ENCODE results near the gene KLK8.
"Not testable (repeated sequence)": the region's sequence is repeated elsewhere in the genome, so short reads cannot be mapped to it uniquely, and the experiment has no call there.

Gene KLK8

GRCh38 chr19:50981587-50982146, 19.7 kb downstream of the KLK8 start:
- no peak for DNase-seq

- no peak for DNase-seq
Measured at GRCh38 chr19:50980208-50980607, 21.2 kb downstream of the KLK8 start.

GRCh38 chr19:50979758-50980157, 21.6 kb downstream of the KLK8 start:
- DNase-seq, result no peak

GRCh38 chr19:50978772-50979390, 22.5 kb downstream of the KLK8 start:
- DNase-seq, result no peak

GRCh38 chr19:50977626-50978025, 23.8 kb downstream of the KLK8 start:
- DNase-seq, result no peak

- no peak for DNase-seq
Measured at GRCh38 chr19:50975766-50976165, 25.6 kb downstream of the KLK8 start.

GRCh38 chr19:50974702-50975556, 26.5 kb downstream of the KLK8 start:
- no peak for DNase-seq

- no peak for DNase-seq
Measured at GRCh38 chr19:50972795-50973376, 28.5 kb downstream of the KLK8 start.

GRCh38 chr19:50969810-50970209, 31.6 kb downstream of the KLK8 start:
- DNase-seq, result not testable (repeated sequence)

GRCh38 chr19:50969413-50969760, 32.0 kb downstream of the KLK8 start, which contains the start of gene KLK6:
Gene KLK6, minus strand, starts transcription at chr19:50969591. Its CDS starts 1,487 bp downstream, at chr19:50968104.
- DNase-seq, result no peak

- DNase-seq, result no peak
Measured at GRCh38 chr19:50968716-50969412, 32.5 kb downstream of the KLK8 start.

- no peak for DNase-seq
Measured at GRCh38 chr19:50967929-50968715, 33.3 kb downstream of the KLK8 start.

GRCh38 chr19:50964266-50964665, 37.1 kb downstream of the KLK8 start:
- no peak for DNase-seq

- DNase-seq, result no peak
Measured at GRCh38 chr19:50963381-50963780, 38.0 kb downstream of the KLK8 start.

GRCh38 chr19:50962245-50962644, 39.2 kb downstream of the KLK8 start:
- no peak for DNase-seq

GRCh38 chr19:50959731-50960500, 41.5 kb downstream of the KLK8 start:
- no peak for DNase-seq

GRCh38 chr19:50957587-50957986, 43.8 kb downstream of the KLK8 start:
- no peak for DNase-seq

GRCh38 chr19:50952910-50953309, 48.5 kb downstream of the KLK8 start, which contains the start of gene KLK5:
Gene KLK5, minus strand, starts transcription at chr19:50953038. Its CDS starts 381 bp downstream, at chr19:50952657.
- no peak for DNase-seq

- DNase-seq, result no peak
Measured at GRCh38 chr19:50949861-50950260, 51.5 kb downstream of the KLK8 start.

- no peak for DNase-seq
Measured at GRCh38 chr19:50947123-50947522, 54.3 kb downstream of the KLK8 start.
